NB4 (cell line): ENCODE results near the gene CCDC171.

Source experiments
- MYC ChIP-seq: IDR thresholded peaks from 2 replicates; pipeline ENCODE4 v1.6.1; 2011; ENCODE audit warnings: low read depth, low read length
- POLR2A ChIP-seq: IDR thresholded peaks from 2 replicates; pipeline ENCODE4 v1.6.1; 2011; ENCODE audit warnings: mild to moderate bottlenecking; ENCODE audit not compliant: insufficient read length; ENCODE audit errors: extremely low read depth
- TF ChIP-seq, protein P1 (sequence below): IDR thresholded peaks from one replicate; pipeline ENCODE4 v1.5.1; 2012; ENCODE audit warnings: low read depth, low read length
- TF ChIP-seq, protein P2 (sequence below): IDR thresholded peaks from 2 replicates; pipeline ENCODE4 v1.6.1; 2011; ENCODE audit warnings: low read depth, low read length

DNA sequence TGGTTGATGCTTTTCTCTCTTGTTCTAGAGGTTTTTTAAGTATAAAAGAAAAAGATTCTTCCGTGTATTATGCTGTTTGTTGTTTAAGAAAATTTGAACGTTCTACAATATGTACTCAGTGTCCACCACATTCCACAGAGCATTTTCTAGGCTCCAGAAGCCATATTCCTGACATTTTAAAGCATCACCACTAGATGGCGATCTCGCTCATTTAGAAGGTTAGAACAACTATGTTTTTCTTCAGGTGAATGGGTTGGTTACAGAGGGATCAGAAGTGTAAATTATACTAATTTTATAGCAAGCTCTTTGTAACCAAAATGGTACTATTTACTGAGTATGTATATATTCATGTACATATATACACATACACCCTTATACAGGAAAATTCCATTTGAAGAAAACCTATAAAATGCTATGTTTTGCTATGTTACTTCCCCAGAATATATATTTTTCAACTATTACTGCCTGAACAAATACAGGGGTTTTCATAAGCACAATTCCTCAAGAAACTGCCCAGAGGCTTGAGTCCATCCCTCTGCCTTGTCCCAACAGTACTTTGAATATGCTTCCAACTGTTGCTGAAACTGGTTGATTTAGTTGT is 284.3 kb downstream of the CCDC171 start:
- TF ChIP-seq, protein P1, sequence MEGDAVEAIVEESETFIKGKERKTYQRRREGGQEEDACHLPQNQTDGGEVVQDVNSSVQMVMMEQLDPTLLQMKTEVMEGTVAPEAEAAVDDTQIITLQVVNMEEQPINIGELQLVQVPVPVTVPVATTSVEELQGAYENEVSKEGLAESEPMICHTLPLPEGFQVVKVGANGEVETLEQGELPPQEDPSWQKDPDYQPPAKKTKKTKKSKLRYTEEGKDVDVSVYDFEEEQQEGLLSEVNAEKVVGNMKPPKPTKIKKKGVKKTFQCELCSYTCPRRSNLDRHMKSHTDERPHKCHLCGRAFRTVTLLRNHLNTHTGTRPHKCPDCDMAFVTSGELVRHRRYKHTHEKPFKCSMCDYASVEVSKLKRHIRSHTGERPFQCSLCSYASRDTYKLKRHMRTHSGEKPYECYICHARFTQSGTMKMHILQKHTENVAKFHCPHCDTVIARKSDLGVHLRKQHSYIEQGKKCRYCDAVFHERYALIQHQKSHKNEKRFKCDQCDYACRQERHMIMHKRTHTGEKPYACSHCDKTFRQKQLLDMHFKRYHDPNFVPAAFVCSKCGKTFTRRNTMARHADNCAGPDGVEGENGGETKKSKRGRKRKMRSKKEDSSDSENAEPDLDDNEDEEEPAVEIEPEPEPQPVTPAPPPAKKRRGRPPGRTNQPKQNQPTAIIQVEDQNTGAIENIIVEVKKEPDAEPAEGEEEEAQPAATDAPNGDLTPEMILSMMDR: peak; percentile 89
- no peak for TF ChIP-seq POLR2A
- TF ChIP-seq MYC: no peak
- TF ChIP-seq, protein P2, sequence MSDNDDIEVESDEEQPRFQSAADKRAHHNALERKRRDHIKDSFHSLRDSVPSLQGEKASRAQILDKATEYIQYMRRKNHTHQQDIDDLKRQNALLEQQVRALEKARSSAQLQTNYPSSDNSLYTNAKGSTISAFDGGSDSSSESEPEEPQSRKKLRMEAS: no peak
